IMR-90 (cell line): ENCODE results near the gene CACNA1G. TPM values are rescaled to one million over a fixed set of nuclear protein-coding genes. Genes with fewer than 3 reads are reported as not detected.

ENCODE experiments used
- ATAC-seq: fragments of 200-7000 bp; cut with Tn5 transposase; 2 replicates; pipeline ENCODE4 v1.9.1; 2020; ENCODE audit warnings: low read depth, mild to moderate bottlenecking, moderate library complexity
- BruUV-seq: library from RNA; stranded (reverse); fragments of 400-500 nt; replicated peaks from 2 replicates; lab custom pipeline; 2021; lab: Mats Ljungman, UMichigan
- CTCF ChIA-PET: fragments of 300-600 bp; formaldehyde crosslinking; extraction: SDS; loops from one replicate; lab custom pipeline; 2021; ENCODE audit warnings: antibody characterized with exemption; lab: Yijun Ruan, JAX
- POLR2A ChIA-PET: fragments of 300-600 bp; sonication (Branson Sonifier 250); formaldehyde crosslinking; loops from one replicate; lab custom pipeline; 2022; ENCODE audit warnings: antibody characterized with exemption; ENCODE audit not compliant: unreplicated experiment; lab: Charles Lee
- DNase-seq: peaks from one replicate; pipeline ENCODE4 v3.0.0; 2013
- H2AFZ ChIP-seq: replicated peaks from 2 replicates; pipeline ENCODE3; 2013; ENCODE audit warnings: low read length, mild to moderate bottlenecking; ENCODE audit not compliant: poor library complexity
- H2AK5ac ChIP-seq: 2 replicates; pipeline ENCODE4 v1.6.1; 2013; ENCODE audit warnings: low read depth, low read length, inconsistent platforms
- H2AK9ac ChIP-seq: replicated peaks from 2 replicates; pipeline ENCODE3; 2013; ENCODE audit warnings: mild to moderate bottlenecking, low read depth, low read length, moderate library complexity; ENCODE audit not compliant: poor library complexity
- H2BK120ac ChIP-seq: 2 replicates; pipeline ENCODE4 v1.6.1; 2013; ENCODE audit warnings: low read depth, low read length, inconsistent platforms
- H2BK15ac ChIP-seq: 3 replicates; pipeline ENCODE4 v1.6.1; 2013; ENCODE audit warnings: low read depth, low read length, inconsistent platforms
- H2BK20ac ChIP-seq: 2 replicates; pipeline ENCODE4 v1.6.1; 2013; ENCODE audit warnings: low read depth, mild to moderate bottlenecking, inconsistent platforms, low read length, moderate library complexity
- H2BK5ac ChIP-seq: 2 replicates; pipeline ENCODE4 v1.6.1; 2013; ENCODE audit warnings: mild to moderate bottlenecking, low read depth, low read length, inconsistent platforms; ENCODE audit not compliant: poor library complexity, severe bottlenecking
- H3K14ac ChIP-seq: replicated peaks from 2 replicates; pipeline ENCODE4 v1.6.1; 2013; ENCODE audit warnings: low read depth, low read length, inconsistent platforms
- H3K18ac ChIP-seq: 2 replicates; pipeline ENCODE4 v1.6.1; 2013; ENCODE audit warnings: low read depth, low read length, control low read depth
- H3K23ac ChIP-seq: 2 replicates; pipeline ENCODE4 v1.6.1; 2013; ENCODE audit warnings: low read depth, low read length, inconsistent platforms
- H3K27ac ChIP-seq: 2 replicates; pipeline ENCODE4 v1.5.1; 2013; ENCODE audit warnings: mild to moderate bottlenecking, control low read depth, low read length; ENCODE audit not compliant: insufficient read depth
- H3K27me3 ChIP-seq: 2 replicates; pipeline ENCODE4 v1.6.1; 2013; ENCODE audit warnings: low read length; ENCODE audit not compliant: control insufficient read depth, insufficient read depth
- H3K36me3 ChIP-seq: 2 replicates; pipeline ENCODE4 v1.6.1; 2013; ENCODE audit warnings: low read length, mixed read lengths; ENCODE audit not compliant: control insufficient read depth, insufficient read depth
- H3K4ac ChIP-seq: 2 replicates; pipeline ENCODE4 v1.6.1; 2013; ENCODE audit warnings: low read depth, low read length, inconsistent platforms
- H3K4me1 ChIP-seq: 2 replicates; pipeline ENCODE4 v1.6.1; 2013; ENCODE audit warnings: low read length, mixed read lengths; ENCODE audit not compliant: control insufficient read depth, insufficient read depth
- H3K4me2 ChIP-seq: 2 replicates; pipeline ENCODE4 v1.6.1; 2013; ENCODE audit warnings: low read depth, mild to moderate bottlenecking, control low read depth, low read length, moderate library complexity
- H3K4me3 ChIP-seq: 2 replicates; pipeline ENCODE4 v1.5.1; 2013; ENCODE audit warnings: low read depth, mild to moderate bottlenecking, control low read depth, low read length, moderate library complexity; ENCODE audit not compliant: insufficient read depth
- H3K56ac ChIP-seq: 2 replicates; pipeline ENCODE4 v1.6.1; 2013; ENCODE audit warnings: low read length, inconsistent platforms; ENCODE audit not compliant: insufficient read depth; ENCODE audit errors: extremely low read depth
- H3K79me1 ChIP-seq, 2 experiments: 2 replicates each; pipeline ENCODE4 v1.6.1; 2013; ENCODE audit warnings: low read length in 2 of 2, inconsistent platforms in 1 of 2, low read depth in 1 of 2
- H3K9ac ChIP-seq: 2 replicates; pipeline ENCODE4 v1.6.1; 2013; ENCODE audit warnings: low read depth, low read length, control low read depth
- H3K9me1 ChIP-seq: 2 replicates; pipeline ENCODE4 v1.6.1; 2013; ENCODE audit warnings: low read length, inconsistent platforms; ENCODE audit not compliant: insufficient read depth
- H3K9me3 ChIP-seq: 2 replicates; pipeline ENCODE4 v1.6.1; 2013; ENCODE audit warnings: low read length; ENCODE audit not compliant: control insufficient read depth, insufficient read depth
- H4K20me1 ChIP-seq: 2 replicates; pipeline ENCODE4 v1.6.1; 2013; ENCODE audit warnings: low read length, inconsistent platforms; ENCODE audit not compliant: insufficient read depth
- H4K5ac ChIP-seq: 2 replicates; pipeline ENCODE4 v1.6.1; 2013; ENCODE audit warnings: mild to moderate bottlenecking, low read depth, low read length, control low read depth
- H4K8ac ChIP-seq, 2 experiments: 2 replicates each; pipeline ENCODE4 v1.6.1; 2013; ENCODE audit warnings: low read depth in 2 of 2, low read length in 2 of 2, control low read depth in 1 of 2, inconsistent platforms in 1 of 2
- H4K91ac ChIP-seq: 2 replicates; pipeline ENCODE4 v1.6.1; 2013; ENCODE audit warnings: low read depth, low read length, inconsistent platforms; ENCODE audit not compliant: insufficient read depth
- BHLHE40 ChIP-seq: fragments of 150-350 bp; IDR thresholded peaks from 2 replicates; pipeline ENCODE4 v1.6.1; 2016; ENCODE audit warnings: mild to moderate bottlenecking, low read depth, low read length
- CEBPB ChIP-seq: IDR thresholded peaks from 2 replicates; pipeline ENCODE4 v1.6.1; 2012; ENCODE audit warnings: low read depth, low read length, improper control_type of control experiment
- CHD1 ChIP-seq: IDR thresholded peaks from 2 replicates; pipeline ENCODE4 v1.6.1; 2012; ENCODE audit warnings: low read depth, low read length, improper control_type of control experiment
- CTCF ChIP-seq: conservative IDR thresholded peaks from 2 replicates; pipeline ENCODE4 v1.5.1; 2012; ENCODE audit warnings: mild to moderate bottlenecking, low read depth, low read length, improper control_type of control experiment
- ELK1 ChIP-seq: fragments of 150-350 bp; IDR thresholded peaks from 2 replicates; pipeline ENCODE4 v1.6.1; 2016; ENCODE audit warnings: low read depth, mild to moderate bottlenecking, low read length, moderate library complexity, borderline replicate concordance
- FOS ChIP-seq: fragments of 150-350 bp; IDR thresholded peaks from 2 replicates; pipeline ENCODE4 v1.6.1; 2016; ENCODE audit warnings: low read depth, low read length
- MAFK ChIP-seq: IDR thresholded peaks from 2 replicates; pipeline ENCODE4 v1.6.1; 2012; ENCODE audit warnings: low read depth, low read length, improper control_type of control experiment
- MAZ ChIP-seq: IDR thresholded peaks from 2 replicates; pipeline ENCODE4 v1.6.1; 2012; ENCODE audit warnings: low read depth, mild to moderate bottlenecking, low read length, improper control_type of control experiment, moderate library complexity, borderline replicate concordance
- MXI1 ChIP-seq: IDR thresholded peaks from 2 replicates; pipeline ENCODE4 v1.6.1; 2012; ENCODE audit warnings: low read depth, mild to moderate bottlenecking, low read length, moderate library complexity, borderline replicate concordance
- NFE2L2 ChIP-seq: fragments of 150-350 bp; IDR thresholded peaks from 2 replicates; pipeline ENCODE4 v1.6.1; 2016; ENCODE audit warnings: low read depth, mild to moderate bottlenecking, low read length
- POLR2A ChIP-seq: IDR thresholded peaks from 2 replicates; pipeline ENCODE4 v1.6.1; 2012; ENCODE audit warnings: mild to moderate bottlenecking, low read depth, low read length
- RAD21 ChIP-seq: IDR thresholded peaks from 2 replicates; pipeline ENCODE4 v1.6.1; 2012; ENCODE audit warnings: low read length, improper control_type of control experiment
- RCOR1 ChIP-seq: IDR thresholded peaks from 2 replicates; pipeline ENCODE4 v1.6.1; 2012; ENCODE audit warnings: mild to moderate bottlenecking, low read length, improper control_type of control experiment; ENCODE audit not compliant: insufficient replicate concordance
- RFX5 ChIP-seq: IDR thresholded peaks from 2 replicates; pipeline ENCODE4 v1.8.0; 2012; ENCODE audit warnings: low read depth, mild to moderate bottlenecking, low read length, moderate library complexity
- SMC3 ChIP-seq: fragments of 150-350 bp; IDR thresholded peaks from 2 replicates; pipeline ENCODE4 v1.6.1; 2016; ENCODE audit warnings: low read depth, mild to moderate bottlenecking, antibody characterized with exemption, low read length, moderate library complexity
- USF2 ChIP-seq: fragments of 150-350 bp; IDR thresholded peaks from 2 replicates; pipeline ENCODE4 v1.6.1; 2017; ENCODE audit warnings: mild to moderate bottlenecking, antibody characterized with exemption, low read length, low read depth
- WGBS, 2 experiments: methylation state at CpG; one replicate each; pipeline versions ENCODE4 v1.1.5 to v1.1.7; 2013; ENCODE audit warnings: missing lambda C conversion rate in 2 of 2; ENCODE audit not compliant: insufficient read length in 1 of 2; ENCODE audit errors: extremely low coverage in 2 of 2; 5-methylcytosine and 5-hydroxymethylcytosine counted together
- dilution Hi-C: fragments of 300-500 bp; cut with HindIII; formaldehyde crosslinking; loops from one replicate; pipeline ENCODE4 v1.14.3; 2018; ENCODE audit warnings: low sequenced_read_pairs; ENCODE audit not compliant: unreplicated experiment
- in situ Hi-C: fragments of 300-500 bp; cut with MboI; formaldehyde crosslinking; loops from 3 replicates; pipeline ENCODE4 v1.14.3; 2019; ENCODE audit warnings: low sequenced_read_pairs, inconsistent platforms, mixed read lengths
- intact Hi-C: fragments of 100-400 bp; cut with micrococcal nuclease; formaldehyde crosslinking; loops from 2 replicates; pipeline ENCODE4 v1.10.0; 2022
- polyA plus RNA-seq, 3 experiments: library from polyadenylated mRNA; depleted of rRNA; stranded (reverse); fragments of >200 nt; gene quantifications; 2 replicates each; pipeline ENCODE4 v1.2.3, GENCODE V29; 2012; ENCODE audit warnings: low replicate concordance in 1 of 3
- total RNA-seq: library from RNA; depleted of rRNA; stranded (reverse); fragments of >200 nt; gene quantifications from 2 replicates; pipeline ENCODE4 v1.2.3, GENCODE V29; 2012

CACNA1G gene
- total and polyA plus RNA-seq, 2 of the 4 experiments (the other 2 are of a cell fraction): under 0.01 to 0.03 TPM

GRCh38 chr17:50546701-50547034 lies 13.8 kb upstream of the CACNA1G start:
- WGBS, 2 experiments: 0% methylated on average over 1 of the region's 4 CpGs; no CpG with 5 or more reads in 1 of the 2 experiments
- H3K79me1 ChIP-seq: peaks cover 0 to 18% of the 10 kb centered on the region in 2 experiments; a peak in 2 of 4 replicates
- ChIA-PET CTCF (interaction anchor here (0.6 to 1.0 kb wide), 2 partner anchors 79 to 152 kb away, joined by 3 to 4 read pairs; no protein-coding TSS in a partner anchor), POLR2A (no interaction called here)
- no TSS peak for BruUV-seq
- no peak overlapping the region for H4K91ac ChIP-seq
- no peak overlapping the region for H3K27ac ChIP-seq
- no peak overlapping the region; the same call in 1 of the 2 replicates for H2BK120ac ChIP-seq
- H4K20me1 ChIP-seq: 0 out of 2 replicates have a peak, but pooled peaks cover 8% of the 10 kb centered on the region
- intact Hi-C loops (loop anchor here (1.0 to 10.0 kb wide), 5 partner anchors 64 to 408 kb away; no protein-coding TSS in a partner anchor), in situ Hi-C loops (loop anchor here (5.0 to 10.0 kb wide), 4 partner anchors 81 to 408 kb away; no protein-coding TSS in a partner anchor), dilution Hi-C loops (no loop called here)
- TF ChIP-seq BHLHE40 (no peak), RCOR1 (no peak), FOS (no peak), POLR2A (no peak), CHD1 (no peak), USF2 (no peak), MAZ (no peak), RAD21 (no peak), MAFK (no peak), ELK1 (no peak), CEBPB (no peak), CTCF (no peak), SMC3 (no peak), NFE2L2 (no peak), RFX5 (no peak), MXI1 (no peak)
- H2AK9ac ChIP-seq: peak overlapping the region; percentile 100
- peaks cover 9% of the 10 kb centered on the region for H3K9me1 ChIP-seq
- H3K56ac ChIP-seq: no peak overlapping the region
- H2BK5ac ChIP-seq: no peak overlapping the region
- H3K27me3 ChIP-seq: no peaks in the 10 kb centered on the region
- H4K5ac ChIP-seq: no peak overlapping the region
- no peak overlapping the region for H3K9ac ChIP-seq
- no peak overlapping the region for H3K14ac ChIP-seq
- H3K4me3 ChIP-seq: no peak overlapping the region
- no peak overlapping the region for H3K18ac ChIP-seq
- peak overlapping the region; percentile 92 for H2AFZ ChIP-seq
- H3K36me3 ChIP-seq: peaks cover 15% of the 10 kb centered on the region; the same call in 1 of the 2 replicates
- H3K23ac ChIP-seq: no peak overlapping the region
- H2AK5ac ChIP-seq: peak overlapping the region; percentile 84; the same call in 1 of the 2 replicates
- H3K4ac ChIP-seq: 0 out of 2 replicates have a peak overlapping the region, but pooled peaks have one; percentile 56
- peaks cover 13% of the 10 kb centered on the region for H3K4me1 ChIP-seq
- H3K4me2 ChIP-seq: peak overlapping the region; percentile 64; the same call in 1 of the 2 replicates
- DNase-seq: no peak
- H3K9me3 ChIP-seq: no peaks in the 10 kb centered on the region
- H2BK15ac ChIP-seq: no peak overlapping the region
- ATAC-seq: no peak
- peak overlapping the region in 1 of 2 experiments; percentile 69; a peak in 1 of 4 replicates for H4K8ac ChIP-seq
- H2BK20ac ChIP-seq: no peak overlapping the region
